HCT116 (cell line): ENCODE measurements around the gene PLEKHG1.

Source experiments
- POLR2A ChIP-seq: IDR thresholded peaks from 2 replicates; pipeline ENCODE4 v1.7.0; 2011; ENCODE audit warnings: borderline replicate concordance; ENCODE audit not compliant: insufficient read depth, insufficient read length; ENCODE audit errors: extremely low read depth
- POLR2AphosphoS5 ChIP-seq: IDR thresholded peaks from 2 replicates; pipeline ENCODE4 v1.6.1; 2011; ENCODE audit warnings: mild to moderate bottlenecking, low read depth, low read length, moderate library complexity
- TF ChIP-seq, protein P1 (sequence below), 3 experiments: fragments of 200-600 bp in 1 of 3; sonication (generic) in 1 of 3; IDR thresholded peaks in 2 of 3; conservative IDR thresholded peaks in 1 of 3; 2 replicates each; pipeline ENCODE4 v1.5.1; 2012 to 2017; ENCODE audit warnings: low read depth in 2 of 3, low read length in 2 of 3, antibody characterized with exemption in 1 of 3, borderline replicate concordance in 1 of 3, control low read depth in 1 of 3, mild to moderate bottlenecking in 1 of 3, mixed read lengths in 1 of 3, mixed run types in 1 of 3, moderate library complexity in 1 of 3; ENCODE audit not compliant: insufficient read depth in 1 of 3

DNA sequence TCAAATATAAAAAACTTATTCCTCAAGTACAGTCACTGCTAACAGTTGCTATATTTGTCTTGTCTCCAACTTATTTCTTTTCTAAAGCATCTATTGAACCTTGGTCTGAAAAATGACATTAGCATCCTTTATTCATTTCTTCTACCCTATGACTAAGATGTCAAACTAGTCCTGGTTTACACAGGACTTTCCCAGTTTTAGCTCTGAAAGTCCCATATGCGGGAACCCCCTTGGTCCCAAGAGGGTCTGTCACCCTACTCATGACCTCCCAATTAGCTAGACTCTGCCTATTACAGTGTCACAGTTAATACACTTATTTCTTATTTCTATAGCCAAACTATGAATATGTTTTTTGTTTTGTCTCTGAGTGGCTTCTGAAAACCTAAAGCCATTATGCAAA lies 37.1 kb downstream of the PLEKHG1 start:
- TF ChIP-seq POLR2A = no peak
- TF ChIP-seq, protein P1, sequence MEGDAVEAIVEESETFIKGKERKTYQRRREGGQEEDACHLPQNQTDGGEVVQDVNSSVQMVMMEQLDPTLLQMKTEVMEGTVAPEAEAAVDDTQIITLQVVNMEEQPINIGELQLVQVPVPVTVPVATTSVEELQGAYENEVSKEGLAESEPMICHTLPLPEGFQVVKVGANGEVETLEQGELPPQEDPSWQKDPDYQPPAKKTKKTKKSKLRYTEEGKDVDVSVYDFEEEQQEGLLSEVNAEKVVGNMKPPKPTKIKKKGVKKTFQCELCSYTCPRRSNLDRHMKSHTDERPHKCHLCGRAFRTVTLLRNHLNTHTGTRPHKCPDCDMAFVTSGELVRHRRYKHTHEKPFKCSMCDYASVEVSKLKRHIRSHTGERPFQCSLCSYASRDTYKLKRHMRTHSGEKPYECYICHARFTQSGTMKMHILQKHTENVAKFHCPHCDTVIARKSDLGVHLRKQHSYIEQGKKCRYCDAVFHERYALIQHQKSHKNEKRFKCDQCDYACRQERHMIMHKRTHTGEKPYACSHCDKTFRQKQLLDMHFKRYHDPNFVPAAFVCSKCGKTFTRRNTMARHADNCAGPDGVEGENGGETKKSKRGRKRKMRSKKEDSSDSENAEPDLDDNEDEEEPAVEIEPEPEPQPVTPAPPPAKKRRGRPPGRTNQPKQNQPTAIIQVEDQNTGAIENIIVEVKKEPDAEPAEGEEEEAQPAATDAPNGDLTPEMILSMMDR (IDR thresholded peaks at IDR 0.05 in 2 of 3, conservative IDR thresholded peaks at IDR 0.05 in 1 of 3; ENCODE audit: borderline replicate concordance in 1 of 3, insufficient read depth in 1 of 3, low read depth in 2 of 3, low read length in 2 of 3) = no peak
- TF ChIP-seq POLR2AphosphoS5 = no peak
